T-helper 2 cell treated with Interferon-gamma antibody and Interleukin-4, amounts not matched to agents 5 μg/mL and 100 μg/mL, for 36 hours (primary cell): Measurements from ENCODE around the gene ZC3H18.

ENCODE experiments used
- DNase-seq: peaks from one replicate; pipeline ENCODE4 v3.0.0; 2021; ENCODE audit warnings: low spot score
- H3K27ac Mint-ChIP-seq: one replicate; pipeline ENCODE4 v1.8.0; 2021; ENCODE audit warnings: mild to moderate bottlenecking, mixed read lengths
- H3K27me3 Mint-ChIP-seq: one replicate; pipeline ENCODE4 v1.8.0; 2021; ENCODE audit warnings: low read depth, mixed read lengths
- H3K36me3 Mint-ChIP-seq: one replicate; pipeline ENCODE4 v1.8.0; 2021; ENCODE audit warnings: low read depth, mixed read lengths
- H3K4me1 Mint-ChIP-seq: one replicate; pipeline ENCODE4 v1.8.0; 2021; ENCODE audit warnings: low read depth, mixed read lengths
- H3K4me3 Mint-ChIP-seq: one replicate; pipeline ENCODE4 v1.8.0; 2022; ENCODE audit warnings: mild to moderate bottlenecking, moderate library complexity, mixed read lengths
- H3K9me3 Mint-ChIP-seq: one replicate; pipeline ENCODE4 v1.8.0; 2021; ENCODE audit warnings: mixed read lengths

Gene ZC3H18

GRCh38 chr16:88619859-88620815, 49.9 kb downstream of the ZC3H18 start:
- H3K9me3 Mint-ChIP-seq, result no peaks in the 10 kb centered on the region

DNA sequence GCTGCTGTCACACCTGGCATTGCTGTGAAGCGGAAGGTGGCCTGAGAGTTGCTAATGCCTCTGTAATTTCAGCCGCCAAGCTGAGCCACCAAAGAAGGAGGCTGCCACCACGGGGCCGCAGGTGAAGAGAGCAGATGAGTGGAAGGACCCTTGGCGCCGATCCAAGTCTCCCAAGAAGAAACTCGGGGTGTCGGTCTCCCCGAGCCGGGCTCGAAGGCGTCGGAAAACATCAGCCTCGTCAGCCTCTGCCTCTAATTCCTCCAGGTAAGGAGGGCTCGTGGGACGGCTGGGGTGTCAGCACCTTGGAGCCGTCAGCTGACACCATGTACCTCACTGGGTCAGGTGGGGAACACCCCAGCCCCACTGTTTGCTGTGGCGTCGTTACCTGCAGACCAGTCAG, 51.9 kb downstream of the ZC3H18 start:
- H3K36me3 Mint-ChIP-seq, result peaks cover 31% of the 10 kb centered on the region
- H3K4me3 Mint-ChIP-seq, result no peak overlapping the region
- H3K9me3 Mint-ChIP-seq, result no peaks in the 10 kb centered on the region
- peaks cover 17% of the 10 kb centered on the region for H3K4me1 Mint-ChIP-seq
- H3K27ac Mint-ChIP-seq, result no peak overlapping the region
- no peak for DNase-seq
- no peaks in the 10 kb centered on the region for H3K27me3 Mint-ChIP-seq

More at GRCh38 chr16:88619859-88620815, 49.9 kb downstream of the ZC3H18 start:
- peaks cover 19% of the 10 kb centered on the region for H3K4me1 Mint-ChIP-seq
- H3K36me3 Mint-ChIP-seq, result peaks cover 20% of the 10 kb centered on the region
- DNase-seq, result peak; percentile 28
- H3K27ac Mint-ChIP-seq, result peak overlapping the region; percentile 85
- no peaks in the 10 kb centered on the region for H3K27me3 Mint-ChIP-seq
- peak overlapping the region; percentile 21 for H3K4me3 Mint-ChIP-seq

DNA sequence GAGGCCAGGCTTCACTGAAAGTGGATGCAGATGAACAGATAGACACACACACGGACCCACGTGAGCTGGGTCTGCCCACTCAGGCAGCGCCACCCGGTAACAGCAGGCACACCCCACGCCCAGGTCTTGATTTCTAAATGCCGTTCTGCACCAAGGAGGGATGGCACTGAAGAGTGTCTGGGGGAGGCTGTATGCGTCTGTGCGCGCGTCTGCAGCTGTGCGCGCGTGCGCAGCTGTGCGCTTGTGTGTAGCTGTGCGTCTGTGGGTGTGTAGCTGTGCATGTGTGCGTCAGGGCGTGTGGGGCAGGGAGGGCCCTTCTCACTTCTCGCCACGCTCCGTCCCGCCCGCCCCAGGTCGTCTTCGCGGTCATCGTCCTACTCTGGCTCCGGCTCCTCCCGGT, 52.7 kb downstream of the ZC3H18 start:
- DNase-seq, result no peak
- Mint-ChIP-seq H3K4me3 (no peak overlapping the region), H3K36me3 (peaks cover 37% of the 10 kb centered on the region), H3K4me1 (peaks cover 17% of the 10 kb centered on the region), H3K27ac (no peak overlapping the region), H3K27me3 (no peaks in the 10 kb centered on the region), H3K9me3 (no peaks in the 10 kb centered on the region)

- Mint-ChIP-seq H3K36me3 (peaks cover 35% of the 10 kb centered on the region), H3K4me3 (no peak overlapping the region), H3K9me3 (no peaks in the 10 kb centered on the region), H3K27me3 (no peaks in the 10 kb centered on the region), H3K27ac (no peak overlapping the region), H3K4me1 (peaks cover 16% of the 10 kb centered on the region)
- no peak for DNase-seq
Measured at GRCh38 chr16:88623858-88624257, 53.7 kb downstream of the ZC3H18 start.

- no peak for DNase-seq
- no peaks in the 10 kb centered on the region for H3K27me3 Mint-ChIP-seq
- H3K9me3 Mint-ChIP-seq, result no peaks in the 10 kb centered on the region
- H3K4me1 Mint-ChIP-seq, result peaks cover 10% of the 10 kb centered on the region
- no peak overlapping the region for H3K27ac Mint-ChIP-seq
- no peak overlapping the region for H3K4me3 Mint-ChIP-seq
- peaks cover 35% of the 10 kb centered on the region for H3K36me3 Mint-ChIP-seq
Measured at GRCh38 chr16:88624481-88624880, 54.3 kb downstream of the ZC3H18 start.

- Mint-ChIP-seq H3K27me3 (no peaks in the 10 kb centered on the region), H3K4me1 (peaks cover 4% of the 10 kb centered on the region), H3K9me3 (no peaks in the 10 kb centered on the region), H3K4me3 (no peak overlapping the region), H3K27ac (no peak overlapping the region), H3K36me3 (peaks cover 35% of the 10 kb centered on the region)
- DNase-seq, result no peak
Measured at GRCh38 chr16:88624977-88625576, 54.9 kb downstream of the ZC3H18 start.

DNA sequence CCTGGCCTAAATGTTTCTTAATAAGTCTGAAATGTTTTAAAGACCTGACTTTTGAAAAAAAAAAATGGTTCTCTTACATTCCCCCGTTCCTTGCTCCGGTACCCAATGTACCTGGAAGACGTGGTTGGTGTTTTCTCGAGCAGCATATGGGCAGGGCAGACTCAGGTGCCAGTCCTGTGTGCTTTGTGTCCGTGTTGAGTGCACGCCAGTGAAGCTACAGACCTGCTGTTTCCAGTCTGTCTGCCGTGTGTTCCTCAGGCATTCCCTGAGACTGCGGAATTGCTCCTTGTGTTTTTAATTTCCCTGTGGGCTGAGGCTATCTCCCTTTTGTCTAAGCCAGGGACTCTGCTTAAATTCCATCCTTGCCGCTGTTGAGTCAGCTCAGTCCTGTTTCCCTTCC, 56.4 kb downstream of the ZC3H18 start:
- no peaks in the 10 kb centered on the region for H3K4me1 Mint-ChIP-seq
- no peak overlapping the region for H3K27ac Mint-ChIP-seq
- no peak for DNase-seq
- no peak overlapping the region for H3K4me3 Mint-ChIP-seq
- no peaks in the 10 kb centered on the region for H3K9me3 Mint-ChIP-seq
- H3K27me3 Mint-ChIP-seq, result no peaks in the 10 kb centered on the region
- peaks cover 43% of the 10 kb centered on the region for H3K36me3 Mint-ChIP-seq

DNA sequence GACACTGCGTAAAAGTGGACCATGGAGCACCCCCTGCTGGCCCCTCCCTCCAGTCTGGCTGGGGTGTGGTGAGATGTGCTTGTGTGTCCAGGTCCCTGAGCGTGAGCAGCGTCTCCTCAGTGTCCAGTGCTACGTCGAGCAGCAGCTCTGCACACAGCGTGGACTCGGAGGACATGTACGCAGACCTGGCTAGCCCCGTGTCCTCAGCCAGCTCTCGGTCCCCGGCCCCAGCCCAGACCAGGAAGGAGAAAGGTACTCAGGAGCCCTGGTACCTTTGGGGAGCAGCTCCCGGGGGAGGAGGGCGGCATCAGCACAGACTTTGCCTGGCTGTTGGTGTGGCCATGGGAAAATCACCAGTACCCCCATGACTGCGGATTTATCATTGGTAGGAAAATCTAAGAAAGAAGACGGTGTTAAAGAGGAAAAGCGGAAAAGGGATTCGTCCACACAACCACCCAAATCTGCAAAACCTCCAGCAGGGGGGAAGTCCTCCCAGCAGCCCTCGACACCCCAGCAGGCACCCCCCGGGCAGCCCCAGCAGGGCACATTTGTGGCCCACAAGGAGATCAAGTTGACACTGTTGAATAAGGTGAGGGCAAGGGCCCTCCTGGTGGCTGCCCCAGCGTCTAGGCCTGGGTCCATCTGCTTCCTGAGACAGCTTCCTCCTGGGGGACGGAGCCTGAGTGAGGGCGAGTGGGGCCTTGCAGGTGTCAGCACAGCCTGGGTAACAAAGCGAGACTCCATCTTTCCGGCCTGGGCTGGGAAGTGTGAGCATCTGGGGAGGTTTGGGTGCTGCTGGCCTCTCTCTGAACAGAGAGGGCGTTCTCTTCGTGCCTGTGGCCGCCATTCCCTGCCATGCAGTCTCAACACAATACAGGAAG, 57.6 kb downstream of the ZC3H18 start:
- H3K27ac Mint-ChIP-seq, result no peak overlapping the region
- no peaks in the 10 kb centered on the region for H3K9me3 Mint-ChIP-seq
- no peaks in the 10 kb centered on the region for H3K4me1 Mint-ChIP-seq
- H3K4me3 Mint-ChIP-seq, result no peak overlapping the region
- DNase-seq, result no peak
- H3K36me3 Mint-ChIP-seq, result peaks cover 47% of the 10 kb centered on the region
- no peaks in the 10 kb centered on the region for H3K27me3 Mint-ChIP-seq

GRCh38 chr16:88628512-88628974, 58.3 kb downstream of the ZC3H18 start:
- H3K4me3 Mint-ChIP-seq, result no peak overlapping the region
- H3K27me3 Mint-ChIP-seq, result no peaks in the 10 kb centered on the region
- H3K27ac Mint-ChIP-seq, result no peak overlapping the region
- no peak for DNase-seq
- H3K4me1 Mint-ChIP-seq, result no peaks in the 10 kb centered on the region
- H3K9me3 Mint-ChIP-seq, result no peaks in the 10 kb centered on the region
- H3K36me3 Mint-ChIP-seq, result peaks cover 40% of the 10 kb centered on the region

DNA sequence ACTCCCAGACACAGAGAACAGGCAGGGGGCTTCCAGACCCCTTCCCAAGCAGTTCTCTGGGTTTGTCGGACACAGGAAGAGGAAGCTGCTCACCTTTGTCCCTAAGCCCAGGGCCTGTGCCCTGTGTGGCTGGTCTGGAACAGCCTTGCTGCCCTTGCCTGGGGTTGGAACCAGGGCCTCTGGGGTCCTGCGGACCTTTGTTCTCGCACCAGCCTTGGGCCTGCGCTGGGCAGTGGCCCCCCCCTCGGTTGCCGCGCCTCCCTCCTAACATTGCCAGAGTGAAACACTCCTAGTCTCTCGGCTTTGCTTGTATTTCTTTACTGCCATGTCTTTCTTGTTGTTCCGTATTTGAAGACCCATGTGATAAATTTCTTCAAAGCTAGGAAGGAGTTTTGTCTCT, 59.6 kb downstream of the ZC3H18 start:
- no peak for DNase-seq
- no peaks in the 10 kb centered on the region for H3K9me3 Mint-ChIP-seq
- no peak overlapping the region for H3K4me3 Mint-ChIP-seq
- no peaks in the 10 kb centered on the region for H3K4me1 Mint-ChIP-seq
- peaks cover 32% of the 10 kb centered on the region for H3K36me3 Mint-ChIP-seq
- no peaks in the 10 kb centered on the region for H3K27me3 Mint-ChIP-seq
- H3K27ac Mint-ChIP-seq, result no peak overlapping the region

GRCh38 chr16:88630433-88630832, 60.2 kb downstream of the ZC3H18 start:
- Mint-ChIP-seq H3K27ac (no peak overlapping the region), H3K27me3 (no peaks in the 10 kb centered on the region), H3K9me3 (no peaks in the 10 kb centered on the region), H3K4me1 (peaks cover 3% of the 10 kb centered on the region), H3K36me3 (peaks cover 31% of the 10 kb centered on the region), H3K4me3 (no peak overlapping the region)
- no peak for DNase-seq

- Mint-ChIP-seq H3K4me3 (no peak overlapping the region), H3K27ac (no peak overlapping the region), H3K4me1 (peaks cover 5% of the 10 kb centered on the region)
Measured at GRCh38 chr16:88630941-88631340, 60.7 kb downstream of the ZC3H18 start.

DNA sequence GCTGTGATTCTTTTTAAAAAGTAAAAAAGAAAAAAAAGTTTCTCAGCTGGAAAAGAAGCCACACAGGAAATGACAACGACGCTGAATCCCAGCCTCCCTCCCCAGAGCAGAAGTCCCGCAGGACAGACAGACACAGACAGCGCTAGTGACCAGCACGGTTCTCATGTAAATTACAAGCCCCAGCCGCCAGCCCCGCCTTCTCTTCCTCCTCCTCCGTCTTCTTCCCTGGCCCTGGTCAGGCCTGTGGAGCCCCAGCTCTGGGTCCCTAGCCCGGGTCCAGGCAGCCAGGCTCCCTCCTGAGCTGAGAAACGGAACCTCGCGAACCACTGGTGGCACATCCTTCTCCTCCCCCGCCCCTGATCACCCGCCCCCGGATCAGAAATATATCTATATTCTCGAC, 61.2 kb downstream of the ZC3H18 start:
- no peak overlapping the region for H3K4me3 Mint-ChIP-seq
- no peak overlapping the region for H3K27ac Mint-ChIP-seq
- H3K27me3 Mint-ChIP-seq, result peaks cover 3% of the 10 kb centered on the region
- peaks cover 25% of the 10 kb centered on the region for H3K36me3 Mint-ChIP-seq
- H3K4me1 Mint-ChIP-seq, result peaks cover 5% of the 10 kb centered on the region
- DNase-seq, result no peak
- H3K9me3 Mint-ChIP-seq, result no peaks in the 10 kb centered on the region

More at GRCh38 chr16:88630941-88631340, 60.7 kb downstream of the ZC3H18 start:
- Mint-ChIP-seq H3K9me3 (no peaks in the 10 kb centered on the region), H3K27me3 (no peaks in the 10 kb centered on the region), H3K36me3 (peaks cover 29% of the 10 kb centered on the region)
- DNase-seq, result no peak
